Measurements from ENCODE around the gene MMP21. TPM values are rescaled to one million over a fixed set of nuclear protein-coding genes. Genes with fewer than 3 reads are reported as not detected.

The MMP21 gene
- total and polyA plus RNA-seq, 2 of the 13 experiments (the other 11 are each of a cell fraction or from before 2014, with no cell fraction given) = not detected

DNA sequence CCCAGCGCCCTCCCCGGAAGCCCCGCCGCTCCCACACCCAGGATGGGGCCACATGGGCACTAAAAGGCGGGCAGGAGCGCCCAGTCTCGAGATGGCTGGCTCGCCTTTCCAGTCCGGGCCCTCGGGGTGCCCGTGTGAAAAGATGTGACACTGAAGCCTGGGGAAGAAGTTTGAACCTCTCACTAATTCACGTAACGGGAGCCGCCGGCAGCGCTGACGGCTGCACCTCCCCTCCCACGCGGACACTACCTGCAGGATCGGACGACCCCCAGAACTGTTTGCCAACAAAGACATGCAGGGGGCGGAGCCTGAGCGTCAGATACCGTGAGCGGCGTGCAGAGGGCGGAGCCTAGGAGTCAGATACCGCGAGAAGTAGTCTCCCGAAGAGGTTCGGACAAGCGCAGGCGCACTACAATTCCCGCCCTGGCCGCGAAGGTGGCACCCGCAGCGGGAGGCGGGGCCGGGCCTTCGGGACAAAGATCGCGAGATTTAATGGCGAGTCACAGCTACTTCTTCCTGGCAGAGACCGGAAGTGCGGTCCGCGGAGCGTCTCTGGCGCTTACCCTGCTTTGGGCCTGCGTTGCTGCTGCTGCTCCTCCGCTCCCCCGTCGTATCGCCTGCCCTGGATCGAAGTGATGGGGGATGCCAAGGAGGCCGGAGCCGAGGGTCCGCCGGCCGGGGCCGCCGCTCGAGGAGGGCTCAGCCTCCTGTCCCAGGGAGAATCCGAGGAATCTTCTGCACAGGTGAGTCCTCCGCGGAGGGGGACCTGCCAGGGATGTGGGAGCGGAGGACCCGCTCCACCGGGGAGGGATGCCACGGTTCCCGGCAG is 56.2 kb downstream of the MMP21 start, which contains the start of gene EDRF1 (continued):
- TF ChIP-seq, protein P1, sequence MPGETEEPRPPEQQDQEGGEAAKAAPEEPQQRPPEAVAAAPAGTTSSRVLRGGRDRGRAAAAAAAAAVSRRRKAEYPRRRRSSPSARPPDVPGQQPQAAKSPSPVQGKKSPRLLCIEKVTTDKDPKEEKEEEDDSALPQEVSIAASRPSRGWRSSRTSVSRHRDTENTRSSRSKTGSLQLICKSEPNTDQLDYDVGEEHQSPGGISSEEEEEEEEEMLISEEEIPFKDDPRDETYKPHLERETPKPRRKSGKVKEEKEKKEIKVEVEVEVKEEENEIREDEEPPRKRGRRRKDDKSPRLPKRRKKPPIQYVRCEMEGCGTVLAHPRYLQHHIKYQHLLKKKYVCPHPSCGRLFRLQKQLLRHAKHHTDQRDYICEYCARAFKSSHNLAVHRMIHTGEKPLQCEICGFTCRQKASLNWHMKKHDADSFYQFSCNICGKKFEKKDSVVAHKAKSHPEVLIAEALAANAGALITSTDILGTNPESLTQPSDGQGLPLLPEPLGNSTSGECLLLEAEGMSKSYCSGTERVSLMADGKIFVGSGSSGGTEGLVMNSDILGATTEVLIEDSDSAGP (CRISPR knock-in tag; IDR thresholded peaks at IDR 0.05; ENCODE audit: borderline replicate concordance) = peak; percentile 94
- TF ChIP-seq, protein P2, sequence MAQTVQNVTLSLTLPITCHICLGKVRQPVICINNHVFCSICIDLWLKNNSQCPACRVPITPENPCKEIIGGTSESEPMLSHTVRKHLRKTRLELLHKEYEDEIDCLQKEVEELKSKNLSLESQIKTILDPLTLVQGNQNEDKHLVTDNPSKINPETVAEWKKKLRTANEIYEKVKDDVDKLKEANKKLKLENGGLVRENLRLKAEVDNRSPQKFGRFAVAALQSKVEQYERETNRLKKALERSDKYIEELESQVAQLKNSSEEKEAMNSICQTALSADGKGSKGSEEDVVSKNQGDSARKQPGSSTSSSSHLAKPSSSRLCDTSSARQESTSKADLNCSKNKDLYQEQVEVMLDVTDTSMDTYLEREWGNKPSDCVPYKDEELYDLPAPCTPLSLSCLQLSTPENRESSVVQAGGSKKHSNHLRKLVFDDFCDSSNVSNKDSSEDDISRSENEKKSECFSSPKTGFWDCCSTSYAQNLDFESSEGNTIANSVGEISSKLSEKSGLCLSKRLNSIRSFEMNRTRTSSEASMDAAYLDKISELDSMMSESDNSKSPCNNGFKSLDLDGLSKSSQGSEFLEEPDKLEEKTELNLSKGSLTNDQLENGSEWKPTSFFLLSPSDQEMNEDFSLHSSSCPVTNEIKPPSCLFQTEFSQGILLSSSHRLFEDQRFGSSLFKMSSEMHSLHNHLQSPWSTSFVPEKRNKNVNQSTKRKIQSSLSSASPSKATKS (CRISPR knock-in tag; IDR thresholded peaks at IDR 0.05) = peak; percentile 93
- 0 out of 2 replicates have a peak, but pooled peaks have one; percentile 49 for TF ChIP-seq SOX13 (IDR thresholded peaks at IDR 0.05)
- no peak for TF ChIP-seq SOX13 (CRISPR knock-in tag; conservative IDR thresholded peaks at IDR 0.05 in 1 of 2, IDR thresholded peaks at IDR 0.05 in 1 of 2)
- TF ChIP-seq, protein P3, sequence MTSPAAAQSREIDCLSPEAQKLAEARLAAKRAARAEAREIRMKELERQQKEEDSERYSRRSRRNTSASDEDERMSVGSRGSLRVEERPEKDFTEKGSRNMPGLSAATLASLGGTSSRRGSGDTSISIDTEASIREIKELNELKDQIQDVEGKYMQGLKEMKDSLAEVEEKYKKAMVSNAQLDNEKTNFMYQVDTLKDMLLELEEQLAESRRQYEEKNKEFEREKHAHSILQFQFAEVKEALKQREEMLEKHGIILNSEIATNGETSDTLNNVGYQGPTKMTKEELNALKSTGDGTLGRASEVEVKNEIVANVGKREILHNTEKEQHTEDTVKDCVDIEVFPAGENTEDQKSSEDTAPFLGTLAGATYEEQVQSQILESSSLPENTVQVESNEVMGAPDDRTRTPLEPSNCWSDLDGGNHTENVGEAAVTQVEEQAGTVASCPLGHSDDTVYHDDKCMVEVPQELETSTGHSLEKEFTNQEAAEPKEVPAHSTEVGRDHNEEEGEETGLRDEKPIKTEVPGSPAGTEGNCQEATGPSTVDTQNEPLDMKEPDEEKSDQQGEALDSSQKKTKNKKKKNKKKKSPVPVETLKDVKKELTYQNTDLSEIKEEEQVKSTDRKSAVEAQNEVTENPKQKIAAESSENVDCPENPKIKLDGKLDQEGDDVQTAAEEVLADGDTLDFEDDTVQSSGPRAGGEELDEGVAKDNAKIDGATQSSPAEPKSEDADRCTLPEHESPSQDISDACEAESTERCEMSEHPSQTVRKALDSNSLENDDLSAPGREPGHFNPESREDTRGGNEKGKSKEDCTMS (CRISPR knock-in tag; conservative IDR thresholded peaks at IDR 0.05) = no peak
- no peak for TF ChIP-seq ZNF10 (CRISPR knock-in tag; IDR thresholded peaks at IDR 0.05; ENCODE audit: borderline replicate concordance, low read depth)
- TF ChIP-seq, protein P4, sequence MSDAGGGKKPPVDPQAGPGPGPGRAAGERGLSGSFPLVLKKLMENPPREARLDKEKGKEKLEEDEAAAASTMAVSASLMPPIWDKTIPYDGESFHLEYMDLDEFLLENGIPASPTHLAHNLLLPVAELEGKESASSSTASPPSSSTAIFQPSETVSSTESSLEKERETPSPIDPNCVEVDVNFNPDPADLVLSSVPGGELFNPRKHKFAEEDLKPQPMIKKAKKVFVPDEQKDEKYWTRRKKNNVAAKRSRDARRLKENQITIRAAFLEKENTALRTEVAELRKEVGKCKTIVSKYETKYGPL (CRISPR knock-in tag; IDR thresholded peaks at IDR 0.05) = no peak
- peak; percentile 34; the same call in 1 of the 2 replicates for TF ChIP-seq KDM1A (CRISPR knock-in tag; IDR thresholded peaks at IDR 0.05)
- TF ChIP-seq, protein P5, sequence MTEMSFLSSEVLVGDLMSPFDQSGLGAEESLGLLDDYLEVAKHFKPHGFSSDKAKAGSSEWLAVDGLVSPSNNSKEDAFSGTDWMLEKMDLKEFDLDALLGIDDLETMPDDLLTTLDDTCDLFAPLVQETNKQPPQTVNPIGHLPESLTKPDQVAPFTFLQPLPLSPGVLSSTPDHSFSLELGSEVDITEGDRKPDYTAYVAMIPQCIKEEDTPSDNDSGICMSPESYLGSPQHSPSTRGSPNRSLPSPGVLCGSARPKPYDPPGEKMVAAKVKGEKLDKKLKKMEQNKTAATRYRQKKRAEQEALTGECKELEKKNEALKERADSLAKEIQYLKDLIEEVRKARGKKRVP (CRISPR knock-in tag; IDR thresholded peaks at IDR 0.05) = peak in 1 of 2 experiments; percentile 26; a peak in 1 of 4 replicates
- no peak for TF ChIP-seq ISX (CRISPR knock-in tag; conservative IDR thresholded peaks at IDR 0.05)
- no peak for TF ChIP-seq ZNF564 (CRISPR knock-in tag; IDR thresholded peaks at IDR 0.05)
- TF ChIP-seq JUNB (CRISPR knock-in tag; IDR thresholded peaks at IDR 0.05; ENCODE audit: borderline replicate concordance) = peak; percentile 25; the same call in 1 of the 2 replicates
- no peak for TF ChIP-seq HNRNPK (IDR thresholded peaks at IDR 0.05; ENCODE audit: low read depth, low read length, poor library complexity, severe bottlenecking)
- TF ChIP-seq ZSCAN22 (CRISPR knock-in tag; IDR thresholded peaks at IDR 0.05) = no peak
- TF ChIP-seq ZNF589 (CRISPR knock-in tag; conservative IDR thresholded peaks at IDR 0.05) = peak; percentile 77
